ENCODE data around the gene SPAG7.

SPAG7 gene

GRCh38 chr17:4980644-4981216 is 13.1 kb upstream of the SPAG7 start:
- no peak overlapping the region for H3K9ac ChIP-seq
- H3K4me3 ChIP-seq (IDR thresholded peaks at IDR 0.05; ENCODE audit: insufficient read depth, low read depth, low read length) = no peak overlapping the region
- no peak overlapping the region for H3K27ac ChIP-seq
- H4K20me1 ChIP-seq (ENCODE audit: insufficient read depth) = no peaks in the 10 kb centered on the region
- H3K36me3 ChIP-seq (ENCODE audit: insufficient read depth) = no peaks in the 10 kb centered on the region
- H3K4me2 ChIP-seq = no peak overlapping the region
- H3K4me1 ChIP-seq (ENCODE audit: low read depth, poor library complexity, severe bottlenecking) = no peaks in the 10 kb centered on the region
- peak; percentile 70 for TF ChIP-seq CTCF (conservative IDR thresholded peaks at IDR 0.05; ENCODE audit: low read depth, low read length)
- H3K27me3 ChIP-seq (ENCODE audit: insufficient read depth, low read depth) = no peaks in the 10 kb centered on the region
- H2AFZ ChIP-seq (ENCODE audit: low read depth) = no peak overlapping the region
- H3K79me2 ChIP-seq (ENCODE audit: insufficient read depth, low read depth) = no peaks in the 10 kb centered on the region

- Histone ChIP-seq H3K4me2 (no peak overlapping the region), H3K9ac (no peak overlapping the region), H2AFZ (ENCODE audit: low read depth) (no peak overlapping the region), H3K27me3 (ENCODE audit: insufficient read depth, low read depth) (no peaks in the 10 kb centered on the region), H3K79me2 (ENCODE audit: insufficient read depth, low read depth) (no peaks in the 10 kb centered on the region), H3K4me1 (ENCODE audit: low read depth, poor library complexity, severe bottlenecking) (no peaks in the 10 kb centered on the region), H3K36me3 (ENCODE audit: insufficient read depth) (no peaks in the 10 kb centered on the region), H4K20me1 (ENCODE audit: insufficient read depth) (no peaks in the 10 kb centered on the region), H3K4me3 (IDR thresholded peaks at IDR 0.05; ENCODE audit: insufficient read depth, low read depth, low read length) (no peak overlapping the region), H3K27ac (no peak overlapping the region)
- TF ChIP-seq CTCF (conservative IDR thresholded peaks at IDR 0.05; ENCODE audit: low read depth, low read length) = no peak
Observed at GRCh38 chr17:4978726-4979125, 11.1 kb upstream of the SPAG7 start.

GRCh38 chr17:4974115-4974670 is 6.6 kb upstream of the SPAG7 start:
- no peaks in the 10 kb centered on the region for H3K27me3 ChIP-seq (ENCODE audit: insufficient read depth, low read depth)
- H3K4me3 ChIP-seq (IDR thresholded peaks at IDR 0.05; ENCODE audit: insufficient read depth, low read depth, low read length) = no peak overlapping the region
- no peak overlapping the region for H3K4me2 ChIP-seq
- no peaks in the 10 kb centered on the region for H4K20me1 ChIP-seq (ENCODE audit: insufficient read depth)
- no peaks in the 10 kb centered on the region for H3K36me3 ChIP-seq (ENCODE audit: insufficient read depth)
- H3K27ac ChIP-seq = no peak overlapping the region
- no peaks in the 10 kb centered on the region for H3K79me2 ChIP-seq (ENCODE audit: insufficient read depth, low read depth)
- TF ChIP-seq CTCF (conservative IDR thresholded peaks at IDR 0.05; ENCODE audit: low read depth, low read length) = no peak
- H3K4me1 ChIP-seq (ENCODE audit: low read depth, poor library complexity, severe bottlenecking) = no peaks in the 10 kb centered on the region
- no peak overlapping the region for H3K9ac ChIP-seq
- H2AFZ ChIP-seq (ENCODE audit: low read depth) = no peak overlapping the region

GRCh38 chr17:4973256-4974114 is 5.9 kb upstream of the SPAG7 start:
- H3K4me2 ChIP-seq = no peak overlapping the region
- no peak overlapping the region for H3K4me3 ChIP-seq (IDR thresholded peaks at IDR 0.05; ENCODE audit: insufficient read depth, low read depth, low read length)
- H2AFZ ChIP-seq (ENCODE audit: low read depth) = no peak overlapping the region
- no peaks in the 10 kb centered on the region for H3K79me2 ChIP-seq (ENCODE audit: insufficient read depth, low read depth)
- no peaks in the 10 kb centered on the region for H3K27me3 ChIP-seq (ENCODE audit: insufficient read depth, low read depth)
- no peak overlapping the region for H3K27ac ChIP-seq
- H4K20me1 ChIP-seq (ENCODE audit: insufficient read depth) = no peaks in the 10 kb centered on the region
- H3K9ac ChIP-seq = no peak overlapping the region
- H3K4me1 ChIP-seq (ENCODE audit: low read depth, poor library complexity, severe bottlenecking) = no peaks in the 10 kb centered on the region
- TF ChIP-seq CTCF (conservative IDR thresholded peaks at IDR 0.05; ENCODE audit: low read depth, low read length) = no peak
- no peaks in the 10 kb centered on the region for H3K36me3 ChIP-seq (ENCODE audit: insufficient read depth)

Data from KMS-11 (cell line).